ENCODE measurements around the gene SYNGR3.
"Not testable (repeated sequence)": the region's sequence is repeated elsewhere in the genome, so short reads cannot be mapped to it uniquely, and the experiment has no call there.

Gene SYNGR3, protein sequence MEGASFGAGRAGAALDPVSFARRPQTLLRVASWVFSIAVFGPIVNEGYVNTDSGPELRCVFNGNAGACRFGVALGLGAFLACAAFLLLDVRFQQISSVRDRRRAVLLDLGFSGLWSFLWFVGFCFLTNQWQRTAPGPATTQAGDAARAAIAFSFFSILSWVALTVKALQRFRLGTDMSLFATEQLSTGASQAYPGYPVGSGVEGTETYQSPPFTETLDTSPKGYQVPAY
- 0.77 to 2.7 (median 1.4) reads per million in 3 experiments for total RNA-seq

DNA sequence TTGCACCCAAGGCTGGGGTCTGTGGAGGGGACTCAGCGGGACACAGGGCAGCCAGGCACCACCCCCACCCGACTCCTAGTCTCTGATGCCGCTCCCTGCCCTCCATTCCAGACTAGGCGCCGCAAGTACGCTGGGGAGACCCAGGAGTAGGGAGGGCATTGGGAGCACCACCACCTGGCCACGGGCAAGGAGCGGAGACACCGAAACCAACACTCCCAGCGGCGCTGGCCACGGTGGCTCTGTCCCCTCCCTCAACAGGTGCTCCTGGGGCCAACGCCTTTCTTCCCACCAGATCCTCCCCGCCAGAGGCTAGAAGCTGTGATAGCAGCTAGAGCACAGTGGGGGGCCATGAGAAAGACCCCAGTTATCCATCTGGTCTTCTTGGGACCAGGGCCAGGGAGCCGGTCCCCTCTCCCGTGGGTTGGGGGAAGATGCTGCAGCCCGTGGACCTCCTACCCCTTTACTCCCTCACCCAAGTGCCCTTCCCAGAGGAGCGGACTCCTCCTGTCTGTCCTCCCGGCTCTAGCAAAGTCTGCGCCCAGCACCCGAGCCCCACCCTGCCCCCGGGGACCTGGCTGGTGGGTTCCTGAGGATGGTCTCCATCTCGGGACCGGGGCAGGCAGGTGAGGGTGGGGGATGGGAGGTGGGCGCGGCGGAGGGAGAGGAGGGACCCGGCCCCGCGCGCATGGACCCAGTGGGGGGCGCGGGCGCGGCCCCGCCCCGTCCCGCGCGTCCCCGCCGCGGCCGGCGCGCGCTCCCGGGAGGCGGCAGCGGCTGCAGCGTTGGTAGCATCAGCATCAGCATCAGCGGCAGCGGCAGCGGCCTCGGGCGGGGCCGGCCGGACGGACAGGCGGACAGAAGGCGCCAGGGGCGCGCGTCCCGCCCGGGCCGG lies at the start of gene SYNGR3:
Gene SYNGR3, plus strand, starts transcription at position 762 of the 892 bp plus-strand sequence. CDS start 133 bp downstream, outside the sequence.
- DNase-seq = no peak

DNA sequence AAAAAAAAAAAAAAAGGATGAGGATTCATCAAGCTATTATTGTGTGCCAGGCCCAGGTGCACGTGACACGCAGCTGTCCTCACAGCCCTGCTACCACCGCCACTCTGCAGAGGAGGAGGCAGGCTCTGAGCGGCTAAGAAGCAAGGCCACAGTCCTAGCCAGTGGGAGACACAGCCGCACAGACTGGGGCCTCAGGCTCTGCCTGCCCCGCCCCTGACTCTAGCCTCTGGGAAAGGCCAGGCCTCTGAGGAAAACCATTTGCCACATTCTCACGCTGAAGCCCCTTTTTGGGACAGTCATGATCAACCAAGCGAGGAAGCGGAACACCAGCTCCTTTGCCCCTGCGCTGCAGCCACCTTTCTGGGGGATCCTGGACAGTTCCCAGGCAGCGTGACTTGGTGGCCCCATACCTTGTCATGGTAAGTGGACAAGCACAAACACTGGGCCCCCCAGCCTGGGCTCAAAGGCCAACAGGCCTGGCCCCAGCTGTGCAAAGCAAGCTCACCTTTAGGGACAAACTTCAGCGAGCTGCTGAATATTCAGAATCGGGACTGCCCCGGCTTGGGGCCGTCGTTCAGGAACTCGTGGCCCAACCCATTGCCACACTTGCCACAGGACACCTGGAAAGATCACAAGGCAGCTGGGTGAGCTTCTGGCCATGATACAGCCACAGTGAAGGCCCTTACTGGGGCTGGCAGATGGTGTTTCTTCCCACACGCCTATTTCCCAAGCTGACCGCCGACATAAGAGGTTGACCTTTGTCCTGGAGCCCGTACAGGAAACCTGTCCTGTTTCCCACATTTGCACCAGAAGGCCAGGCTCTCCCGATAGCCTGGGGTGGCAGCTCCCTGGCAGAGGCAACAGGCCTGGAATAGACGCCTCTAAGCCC lies 49.3 kb upstream of the SYNGR3 start:
- DNase-seq = no peak

DNA sequence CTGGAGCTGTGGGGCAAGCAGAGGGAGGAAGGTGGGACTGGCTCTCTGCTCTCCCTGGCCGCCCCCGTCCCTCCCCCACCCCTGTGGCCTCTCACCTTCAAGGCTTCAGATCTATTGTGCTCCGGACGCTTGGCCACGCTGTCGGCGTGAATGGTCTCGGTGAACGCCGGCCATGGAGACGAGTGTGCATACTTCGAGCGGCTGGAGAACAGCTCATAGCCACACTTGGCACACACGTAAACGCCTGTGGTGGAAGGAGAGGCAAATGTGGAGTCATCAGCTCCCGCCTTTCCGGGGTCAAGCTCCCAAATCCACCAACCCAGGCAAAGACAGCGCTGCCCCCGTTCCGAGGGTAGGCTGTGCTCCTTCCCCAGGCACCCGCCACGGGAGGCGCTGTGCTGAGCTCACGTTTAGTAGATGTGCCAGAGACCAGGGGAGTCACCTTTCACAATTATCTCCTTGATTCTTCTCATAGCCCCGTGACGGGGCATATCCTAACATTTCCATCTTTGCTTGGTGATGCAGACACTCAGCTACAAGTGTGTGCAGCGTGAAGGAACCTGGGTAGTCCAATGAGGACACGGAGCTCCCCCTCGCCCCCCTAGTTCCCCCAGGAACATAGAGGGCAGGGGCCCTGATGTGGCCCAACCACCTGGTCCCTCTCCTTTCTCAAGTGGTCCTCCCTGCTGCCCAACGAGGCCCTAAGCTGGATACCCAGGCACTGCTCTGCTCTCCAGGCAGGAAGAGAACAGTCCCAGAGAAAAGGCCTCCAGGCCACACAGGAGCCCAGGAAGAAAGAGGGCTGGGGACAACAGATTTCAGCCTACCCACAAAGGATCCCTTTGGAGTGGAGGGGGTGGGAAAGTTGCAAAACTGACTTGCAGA lies 48.4 kb upstream of the SYNGR3 start:
- no peak for DNase-seq

DNA sequence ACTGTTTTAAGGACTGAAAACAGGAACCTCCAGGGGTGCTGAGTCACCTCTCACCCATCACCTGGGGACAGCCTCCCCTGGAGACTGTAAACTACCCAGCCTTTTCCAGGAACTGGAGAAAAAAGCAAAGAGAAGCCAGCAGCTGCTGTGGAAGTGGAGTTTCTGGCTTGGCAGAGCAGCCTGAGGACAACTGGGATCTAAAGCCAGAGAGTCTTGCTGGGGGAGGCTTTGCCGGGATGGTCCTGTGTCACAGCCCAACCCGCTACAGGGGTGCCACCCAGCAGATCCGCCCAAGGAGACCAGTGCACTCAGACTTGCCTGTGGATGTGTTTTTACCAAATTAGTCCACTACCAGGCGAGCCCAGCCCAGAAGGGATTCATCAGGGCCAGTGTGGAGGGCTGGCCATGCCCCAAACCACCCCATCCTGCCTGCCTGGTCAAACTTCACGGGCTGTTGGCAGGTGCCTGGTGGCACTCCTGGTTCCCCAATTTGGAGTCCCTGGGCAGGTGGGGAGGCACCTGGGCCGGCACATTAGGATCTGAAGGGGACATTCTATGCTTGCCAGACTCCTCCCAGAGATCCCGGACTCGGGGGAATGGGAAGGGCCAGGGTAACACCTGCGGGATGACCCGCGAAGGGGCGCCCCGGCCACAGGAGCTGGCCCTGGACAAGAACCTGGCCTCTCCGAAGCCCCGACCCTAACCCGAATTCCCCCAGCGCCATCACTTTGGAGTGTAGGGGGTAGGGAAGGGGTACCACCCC lies 47.5 kb upstream of the SYNGR3 start:
- DNase-seq = no peak

DNA sequence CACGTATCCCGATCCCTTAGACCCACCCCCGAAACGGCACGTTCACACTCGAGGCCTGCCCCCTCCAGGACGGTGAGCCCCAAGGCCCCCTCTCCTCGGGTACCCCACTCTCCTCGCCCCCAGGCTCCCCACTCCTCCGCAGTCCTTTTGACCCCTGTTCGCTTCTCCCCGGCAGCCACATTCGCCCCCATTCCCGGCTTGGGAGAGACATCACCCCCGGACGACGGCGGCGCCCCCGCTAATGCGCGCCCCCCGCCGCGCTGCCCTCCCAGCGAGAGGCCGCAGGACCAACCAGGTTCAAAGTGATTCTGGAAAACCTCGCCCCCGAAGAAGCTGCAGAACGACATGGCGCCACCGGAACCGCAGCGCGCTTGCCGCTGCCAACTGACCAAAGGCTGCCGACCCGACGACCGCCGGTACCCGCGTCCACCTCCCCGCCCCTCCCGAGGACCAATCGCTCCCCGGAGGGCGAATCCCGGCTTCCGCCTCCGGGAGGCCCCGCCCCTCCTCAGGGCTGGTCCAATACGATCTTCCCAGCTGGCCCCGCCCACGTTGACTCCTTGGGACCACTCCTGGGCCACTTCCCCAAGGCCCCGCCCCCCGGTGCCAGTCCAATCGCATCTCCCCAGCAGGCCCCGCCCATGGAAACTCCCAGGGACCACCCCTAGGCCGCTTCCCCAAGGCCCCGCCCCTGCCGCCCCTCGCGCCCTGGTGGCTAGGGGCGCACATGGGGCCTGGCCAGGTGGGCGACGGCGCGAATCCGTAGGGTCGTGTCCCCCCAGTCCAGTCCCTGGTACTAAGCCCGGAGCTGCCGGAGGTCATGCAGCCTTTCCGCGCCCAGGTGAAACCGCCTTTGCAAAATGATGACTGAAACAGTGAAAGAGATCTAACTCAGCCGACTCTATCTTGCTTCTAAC lies 46.7 kb upstream of the SYNGR3 start, which contains the start of gene MSRB1:
Gene MSRB1, minus strand, starts transcription at position 390 of the 917 bp plus-strand sequence. Its CDS starts 43 bp downstream, at position 347.
- peak; percentile 98 for DNase-seq

DNA sequence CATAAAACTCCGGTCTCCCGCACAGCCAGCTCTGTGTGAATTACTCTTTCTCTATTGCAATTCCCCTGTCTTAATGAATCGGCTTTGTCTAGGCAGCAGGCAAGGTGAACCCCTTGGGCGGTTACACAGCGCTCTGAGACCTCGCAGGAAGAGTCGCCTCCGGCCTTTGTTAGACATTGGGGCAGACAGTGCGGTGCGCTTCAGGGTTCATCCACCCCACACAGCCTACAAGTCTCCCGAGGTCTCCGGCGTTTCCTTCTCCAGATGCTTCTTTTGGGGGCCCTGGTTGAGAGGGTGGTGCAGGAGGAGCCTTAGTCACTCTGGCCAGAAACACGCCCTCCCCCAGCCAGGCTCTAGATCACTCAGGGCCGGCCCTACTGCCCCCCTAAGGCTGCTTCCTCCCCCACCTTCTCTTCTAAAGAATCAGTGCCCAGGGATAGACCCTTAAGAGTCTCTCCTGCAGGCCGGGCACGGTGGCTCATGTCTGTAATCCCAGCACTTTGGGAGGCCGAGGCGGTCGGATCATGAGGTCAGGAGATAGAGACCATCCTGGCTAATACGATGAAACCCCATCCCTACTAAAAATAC lies 45.1 kb upstream of the SYNGR3 start:
- no peak for DNase-seq

DNA sequence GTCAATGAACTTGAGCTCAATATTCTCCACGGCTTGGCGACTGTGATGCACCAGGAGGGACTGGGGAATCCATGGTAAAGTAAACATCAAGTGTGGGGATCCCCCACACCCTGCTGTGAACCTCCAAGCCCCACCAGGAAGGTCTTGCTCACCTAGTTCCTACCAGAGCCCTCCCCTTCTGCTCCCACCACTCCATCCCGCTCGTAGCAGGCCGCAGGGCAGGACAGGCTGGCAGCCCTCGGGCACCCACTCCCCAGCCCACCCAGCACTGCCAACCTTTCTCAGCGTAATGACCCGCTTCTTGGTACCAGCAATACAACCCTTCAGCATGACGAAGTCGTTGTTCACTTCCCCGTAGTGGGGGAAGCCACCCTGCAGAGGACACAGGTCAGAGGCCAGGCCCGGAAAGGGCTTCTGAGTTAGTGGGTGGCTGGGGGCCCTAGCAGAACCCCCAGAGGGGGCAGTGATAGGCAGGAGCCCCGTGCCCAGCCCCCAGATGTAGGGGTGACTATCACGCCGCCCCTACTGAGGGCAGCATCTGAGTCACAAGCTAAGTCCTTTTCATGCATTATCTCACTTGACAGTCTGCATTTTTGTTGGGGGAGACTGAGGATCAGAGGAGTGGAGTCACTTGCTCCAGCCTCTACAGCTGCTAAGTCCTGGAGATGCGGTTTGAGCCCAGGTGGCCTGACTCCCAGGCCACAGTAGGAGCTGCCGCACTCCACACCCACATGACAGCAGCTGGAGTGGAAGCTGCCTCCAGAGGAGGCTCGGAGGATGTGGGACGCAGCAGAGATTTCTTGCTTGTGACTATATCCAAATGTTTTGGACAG lies 44.0 kb upstream of the SYNGR3 start:
- no peak for DNase-seq

DNA sequence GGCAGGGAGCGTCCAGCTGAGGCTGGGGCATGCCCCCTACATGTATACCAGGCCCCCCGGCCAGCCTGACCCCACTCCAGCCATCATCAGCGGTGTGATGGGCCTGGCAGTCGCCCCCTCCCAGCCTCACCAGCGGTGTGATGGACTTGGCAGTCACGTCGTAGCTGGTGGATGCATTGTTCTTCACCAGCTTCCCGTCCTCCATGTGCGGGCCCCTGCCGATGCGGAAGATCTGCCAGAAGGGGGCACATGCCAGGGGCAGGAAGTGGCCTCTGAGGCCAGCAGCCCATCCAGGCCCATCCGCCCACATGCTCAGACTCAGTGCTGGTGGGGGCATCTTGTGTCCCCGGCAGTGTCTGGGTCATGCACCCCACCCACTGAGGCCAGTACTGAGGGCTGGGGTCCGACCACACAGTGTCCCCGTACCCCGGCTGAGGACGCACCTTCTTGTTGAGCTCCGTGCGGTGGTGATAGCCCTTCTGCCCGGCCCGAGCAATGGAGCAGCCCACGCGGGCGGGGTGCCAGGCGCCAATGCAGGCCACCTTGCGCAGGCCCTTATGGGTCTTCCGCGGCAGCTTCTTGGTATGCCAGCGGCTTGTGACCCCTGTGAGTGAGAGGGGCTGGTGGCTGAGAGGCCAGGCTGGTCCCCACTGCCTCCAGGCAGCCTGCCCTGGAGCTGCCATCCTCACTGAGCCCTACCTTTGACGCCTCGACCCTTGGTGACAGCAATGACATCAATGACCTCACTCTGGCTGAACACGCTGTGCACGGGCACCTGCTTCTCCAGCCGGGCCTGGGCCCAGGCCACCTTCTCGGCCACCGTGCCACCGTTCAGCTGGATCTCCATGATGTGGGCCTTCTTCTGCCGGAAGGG lies 43.0 kb upstream of the SYNGR3 start:
- DNase-seq = no peak

DNA sequence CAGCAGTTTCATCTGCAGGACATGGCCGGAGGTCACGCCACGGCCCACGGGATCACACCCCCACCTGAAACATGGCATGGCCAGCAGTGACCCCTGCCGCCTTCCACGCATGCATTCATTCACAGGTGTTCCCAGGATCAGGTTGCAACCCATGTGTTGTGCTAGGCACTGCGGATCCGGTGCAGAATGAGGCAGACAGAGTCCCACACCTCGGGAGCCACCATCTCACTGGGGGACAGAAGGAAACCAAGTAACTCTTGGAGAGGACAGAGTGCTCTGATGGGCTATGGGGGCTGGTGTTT lies 42.5 kb upstream of the SYNGR3 start:
- no peak for DNase-seq

DNA sequence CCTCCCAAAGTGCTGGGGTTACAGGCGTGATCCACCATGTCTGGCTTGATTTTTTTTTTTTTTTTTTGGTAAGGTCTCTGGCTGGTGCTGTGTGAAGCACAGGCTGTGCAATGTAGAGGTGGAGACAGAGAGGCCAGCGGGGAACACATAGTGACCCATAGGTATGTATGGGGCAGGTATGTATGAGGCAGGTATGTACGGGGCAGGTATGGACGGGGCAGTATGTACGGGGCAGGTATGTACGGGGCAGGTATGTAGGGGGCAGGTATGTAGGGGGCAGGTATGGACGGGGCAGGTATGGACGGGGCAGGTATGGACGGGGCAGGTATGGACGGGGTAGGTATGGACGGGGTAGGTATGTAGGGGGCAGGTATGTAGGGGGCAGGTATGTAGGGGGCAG lies 40.3 kb upstream of the SYNGR3 start:
- DNase-seq = no peak

DNA sequence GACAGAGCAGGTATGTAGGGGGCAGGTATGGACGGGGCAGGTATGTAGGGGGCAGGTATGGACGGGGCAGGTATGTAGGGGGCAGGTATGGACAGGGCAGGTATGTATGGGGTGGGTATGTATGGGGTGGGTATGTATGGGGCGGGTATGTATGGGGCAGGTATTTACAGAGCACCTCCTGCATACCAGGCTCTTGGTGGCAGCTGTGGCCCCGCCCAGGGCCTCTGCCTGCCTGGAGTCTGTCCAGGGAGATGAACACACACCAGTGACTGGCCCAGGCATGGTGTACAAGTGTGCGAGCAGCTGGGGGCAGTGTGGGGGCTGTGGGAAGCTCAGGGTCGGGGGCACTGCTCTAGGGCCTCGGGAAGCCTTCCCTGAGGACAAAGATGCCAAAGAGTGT lies 39.7 kb upstream of the SYNGR3 start:
- DNase-seq = no peak

DNA sequence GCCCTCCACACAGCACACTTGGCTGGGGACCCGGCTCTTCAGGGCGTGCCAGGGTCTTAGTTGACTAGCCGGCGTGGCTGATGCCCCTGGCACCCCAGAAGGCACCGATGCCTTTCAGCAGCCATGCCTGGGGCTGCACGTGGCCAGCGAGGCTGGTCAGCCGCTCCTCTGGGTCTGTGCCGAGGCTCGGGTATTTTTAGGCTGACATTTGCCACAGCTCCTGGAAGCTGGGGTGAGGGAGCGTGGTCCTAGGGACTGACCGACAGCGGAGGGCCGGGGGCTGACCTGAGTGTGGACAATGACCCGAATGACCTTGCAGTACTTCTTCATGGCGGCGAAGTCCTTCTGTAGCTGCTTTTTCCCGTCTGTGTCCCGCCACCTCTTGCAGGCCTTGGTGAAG lies 39.2 kb upstream of the SYNGR3 start:
- DNase-seq = no peak

DNA sequence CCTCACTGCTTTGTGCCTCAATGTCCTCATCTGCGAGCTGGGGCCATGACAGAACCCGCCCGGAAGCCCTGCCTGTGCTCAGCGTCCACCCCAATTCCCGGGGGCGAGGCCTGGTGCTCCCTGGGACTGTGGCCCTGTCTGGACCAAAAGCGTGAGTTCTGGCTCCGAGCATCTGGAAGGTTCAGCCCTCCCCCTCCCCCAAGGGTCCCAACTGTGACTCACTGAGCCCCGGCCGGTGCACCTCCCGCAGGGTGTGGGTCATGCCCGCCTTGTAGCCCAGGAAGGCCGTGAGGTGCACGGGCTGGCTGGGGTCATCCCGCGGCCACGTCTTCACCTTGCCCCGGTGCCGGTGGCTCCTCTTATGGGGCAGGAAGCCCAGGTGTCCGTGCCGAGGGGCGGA lies 36.0 kb upstream of the SYNGR3 start:
- no peak for DNase-seq

DNA sequence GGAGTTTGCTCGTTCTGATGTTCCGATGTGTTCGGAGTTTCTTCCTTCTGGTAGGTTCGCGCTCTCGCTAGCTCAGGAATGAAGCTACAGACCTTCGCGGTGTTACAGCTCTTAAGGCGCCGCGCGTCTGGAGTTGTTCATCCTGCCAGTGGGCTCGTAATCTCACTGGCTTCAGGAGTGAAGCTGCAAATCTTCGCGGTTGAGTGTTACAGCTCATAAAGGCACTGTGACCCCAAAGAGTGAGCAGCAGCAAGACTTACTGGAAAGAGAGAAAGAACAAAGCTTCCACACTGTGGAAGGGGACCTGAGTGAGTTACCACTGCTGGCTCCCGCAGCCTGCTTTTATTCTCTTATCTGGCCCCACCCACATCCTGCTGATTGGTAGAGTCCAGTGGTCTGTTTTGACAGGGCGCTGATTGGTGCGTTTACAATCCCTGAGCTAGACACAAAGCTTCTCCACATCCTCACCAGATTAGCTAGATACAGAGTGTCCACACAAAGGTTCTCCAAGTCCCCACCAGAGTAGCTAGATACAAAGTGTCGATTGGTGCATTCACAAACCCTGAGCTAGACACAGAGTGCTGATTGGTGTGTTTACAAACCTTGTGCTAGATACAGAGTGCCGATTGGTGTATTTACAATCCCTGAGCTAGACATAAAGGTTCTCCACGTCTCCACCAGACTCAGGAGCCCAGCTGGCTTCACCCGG lies 32.2 kb upstream of the SYNGR3 start:
- DNase-seq = not testable (repeated sequence)

DNA sequence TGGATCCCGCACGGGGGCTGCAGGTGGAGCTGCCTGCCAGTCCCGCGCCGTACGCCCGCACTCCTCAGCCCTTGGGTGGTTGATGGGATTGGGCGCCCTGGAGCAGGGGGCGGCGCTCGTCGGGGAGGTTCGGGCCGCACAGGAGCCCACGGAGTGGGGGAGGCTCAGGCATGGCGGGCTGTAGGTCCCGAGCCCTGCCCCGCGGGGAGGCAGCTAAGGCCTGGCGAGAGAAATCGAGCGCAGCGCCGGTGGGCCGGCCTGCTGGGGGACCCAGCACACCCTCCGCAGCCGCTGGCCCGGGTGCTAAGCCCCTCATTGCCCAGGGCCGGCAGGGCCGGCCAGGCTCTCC lies 31.7 kb upstream of the SYNGR3 start:
- not testable (repeated sequence) for DNase-seq

DNA sequence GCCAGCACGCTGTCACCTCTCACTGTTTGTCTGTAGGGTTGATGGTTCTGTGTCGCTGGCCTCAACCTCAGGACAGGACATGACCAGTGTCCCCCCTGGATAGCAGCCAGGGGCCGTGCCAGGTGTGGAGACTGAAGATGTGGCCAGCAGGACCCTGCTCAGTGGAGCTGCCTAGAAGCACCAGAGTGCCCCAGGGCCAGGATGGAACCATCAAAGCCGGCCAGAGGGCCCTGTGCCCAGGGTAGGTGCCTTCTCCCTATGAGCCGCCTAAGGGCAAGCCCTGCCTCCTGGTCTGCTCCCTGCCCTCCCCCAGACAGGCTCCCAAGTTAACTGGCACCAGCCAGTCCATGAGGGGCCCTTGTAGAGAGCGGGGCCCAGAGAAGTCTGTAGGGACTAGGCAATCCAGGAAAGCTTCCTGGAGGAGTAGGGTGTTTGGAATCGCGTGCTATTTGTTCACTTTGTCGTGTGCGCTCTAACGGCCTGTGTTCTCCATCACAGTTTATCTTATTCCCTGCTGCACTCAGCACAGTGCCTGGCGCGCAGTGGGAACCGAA lies 31.0 kb upstream of the SYNGR3 start:
- DNase-seq = no peak

Measured in central memory CD4-positive, alpha-beta T cell (primary cell).